H1 (cell line): Measurements from ENCODE around the gene WWC2. TPM values are rescaled to one million over a fixed set of nuclear protein-coding genes. Genes with fewer than 3 reads are reported as not detected.

ENCODE experiments used
- CTCF ChIA-PET: fragments of 300-600 bp; sonication (Branson Sonifier 250); formaldehyde crosslinking; loops from one replicate; lab custom pipeline; 2021; ENCODE audit not compliant: partially characterized antibody; lab: Charles Lee
- POLR2A ChIA-PET: fragments of 300-600 bp; sonication (Branson Sonifier 250); formaldehyde crosslinking; loops from one replicate; lab custom pipeline; 2021; ENCODE audit warnings: inconsistent platforms; ENCODE audit not compliant: partially characterized antibody; lab: Charles Lee
- DNase-seq, 2 experiments: peaks; one replicate each; pipeline versions ENCODE4 v3.0.0 to v3.0.0-alpha.2; 2010 to 2022; ENCODE audit warnings: low spot score in 2 of 2, low read depth in 1 of 2, mixed read lengths in 1 of 2
- FAIRE-seq: peaks from 2 replicates; lab custom pipeline; 2011; peaks lifted over from hg19 to GRCh38; lab: Jason Lieb, UNC
- H2AFZ ChIP-seq: 2 replicates; pipeline ENCODE4 v1.8.1; 2012; ENCODE audit warnings: low read length, inconsistent platforms
- H2AK5ac ChIP-seq: 2 replicates; pipeline ENCODE4 v1.6.1; 2013; ENCODE audit warnings: low read depth, low read length
- H2BK120ac ChIP-seq: replicated peaks from 2 replicates; pipeline ENCODE3; 2013; ENCODE audit warnings: low read depth, low read length, inconsistent platforms
- H2BK12ac ChIP-seq: 2 replicates; pipeline ENCODE4 v1.6.1; 2013; ENCODE audit warnings: low read depth, low read length
- H2BK15ac ChIP-seq: 2 replicates; pipeline ENCODE4 v1.6.1; 2013; ENCODE audit warnings: low read length
- H2BK20ac ChIP-seq: 2 replicates; pipeline ENCODE4 v1.6.1; 2013; ENCODE audit warnings: low read length
- H2BK5ac ChIP-seq: 2 replicates; pipeline ENCODE4 v1.6.1; 2013; ENCODE audit warnings: low read depth, low read length
- H3K14ac ChIP-seq: 2 replicates; pipeline ENCODE4 v1.6.1; 2013; ENCODE audit warnings: inconsistent platforms; ENCODE audit not compliant: insufficient read length
- H3K18ac ChIP-seq: 2 replicates; pipeline ENCODE4 v1.6.1; 2013; ENCODE audit warnings: low read length; ENCODE audit errors: extremely low read depth
- H3K23ac ChIP-seq: 2 replicates; pipeline ENCODE4 v1.6.1; 2013; ENCODE audit warnings: inconsistent platforms; ENCODE audit not compliant: insufficient read length
- H3K23me2 ChIP-seq: 2 replicates; pipeline ENCODE4 v1.6.1; 2013; ENCODE audit warnings: low read depth, low read length
- H3K27ac ChIP-seq: 2 replicates; pipeline ENCODE4 v1.6.1; 2011; ENCODE audit warnings: low read depth, low read length, inconsistent platforms
- H3K27me3 ChIP-seq, 4 experiments: replicated peaks in 1 of 4; 1 replicate in 1 of 4; 2 replicates in 3 of 4; pipeline versions ENCODE4 v1.6.1 to v1.8.1; 2011 to 2013; ENCODE audit warnings: low read length in 3 of 4, mild to moderate bottlenecking in 3 of 4, inconsistent platforms in 2 of 4, mixed read lengths in 2 of 4, moderate library complexity in 1 of 4; ENCODE audit not compliant: control insufficient read depth in 3 of 4, insufficient read depth in 3 of 4; ENCODE audit errors: extremely low read depth in 1 of 4
- H3K36me3 ChIP-seq, 4 experiments: 2 replicates each; pipeline versions ENCODE4 v1.6.1 to v1.8.1; 2011 to 2013; ENCODE audit warnings: mild to moderate bottlenecking in 4 of 4, low read length in 3 of 4, moderate library complexity in 2 of 4, control low read depth in 1 of 4, inconsistent platforms in 1 of 4; ENCODE audit not compliant: insufficient read depth in 4 of 4, control insufficient read depth in 2 of 4
- H3K4ac ChIP-seq: replicated peaks from 2 replicates; pipeline ENCODE3; 2013; ENCODE audit warnings: low read length, low read depth, mixed read lengths, inconsistent platforms; ENCODE audit not compliant: insufficient read length
- H3K4me1 ChIP-seq, 4 experiments: replicated peaks in 1 of 4; 1 replicate in 1 of 4; 2 replicates in 3 of 4; pipeline versions ENCODE4 v1.6.1 to v1.8.1; 2011 to 2013; ENCODE audit warnings: low read length in 3 of 4, inconsistent platforms in 2 of 4, mixed read lengths in 1 of 4; ENCODE audit not compliant: insufficient read depth in 4 of 4, control insufficient read depth in 3 of 4
- H3K4me2 ChIP-seq, 2 experiments: 2 replicates each; pipeline versions ENCODE4 v1.6.1 to v1.8.1; 2011 to 2013; ENCODE audit warnings: low read depth in 2 of 2, low read length in 2 of 2, control low read depth in 1 of 2, inconsistent platforms in 1 of 2, mild to moderate bottlenecking in 1 of 2; ENCODE audit not compliant: insufficient read depth in 1 of 2
- H3K4me3 ChIP-seq, 4 experiments: fragments of 200-600, 300-600 bp in 1 of 4; sonication (generic), shearing (Covaris generic), sonication (Bioruptor Twin) in 1 of 4; 2 replicates each; pipeline versions ENCODE4 v1.5.1 to v1.8.1; 2011 to 2016; ENCODE audit warnings: low read length in 4 of 4, low read depth in 3 of 4, control low read depth in 2 of 4, inconsistent platforms in 2 of 4, mild to moderate bottlenecking in 2 of 4, mixed read lengths in 1 of 4, moderate library complexity in 1 of 4; ENCODE audit not compliant: insufficient read depth in 2 of 4; ENCODE audit errors: extremely low read depth in 1 of 4
- H3K56ac ChIP-seq: replicated peaks from 2 replicates; pipeline ENCODE3; 2013; ENCODE audit warnings: low read depth, mild to moderate bottlenecking, mixed read lengths, low read length, inconsistent platforms; ENCODE audit not compliant: insufficient read length
- H3K79me1 ChIP-seq: 2 replicates; pipeline ENCODE4 v1.6.1; 2013; ENCODE audit warnings: low read depth, low read length, control low read depth
- H3K79me2 ChIP-seq, 2 experiments: 2 replicates each; pipeline versions ENCODE4 v1.6.1 to v1.8.1; 2012 to 2013; ENCODE audit warnings: low read length in 2 of 2, mild to moderate bottlenecking in 2 of 2, inconsistent platforms in 1 of 2; ENCODE audit not compliant: insufficient read depth in 2 of 2, control insufficient read depth in 1 of 2
- H3K9ac ChIP-seq, 4 experiments: replicated peaks in 1 of 4; 1 replicate in 1 of 4; 2 replicates in 3 of 4; pipeline versions ENCODE4 v1.6.1 to v1.8.1; 2011 to 2013; ENCODE audit warnings: low read depth in 3 of 4, low read length in 3 of 4, control low read depth in 2 of 4, mild to moderate bottlenecking in 2 of 4, moderate library complexity in 2 of 4, inconsistent platforms in 1 of 4; ENCODE audit errors: extremely low read depth in 1 of 4
- H3K9me3 ChIP-seq, 2 experiments: 2 replicates each; pipeline versions ENCODE4 v1.6.1 to v1.8.1; 2012 to 2013; ENCODE audit warnings: mild to moderate bottlenecking in 2 of 2, moderate library complexity in 2 of 2, control low read depth in 1 of 2, inconsistent platforms in 1 of 2, low read depth in 1 of 2, low read length in 1 of 2, mixed read lengths in 1 of 2; ENCODE audit not compliant: insufficient read depth in 2 of 2
- H4K20me1 ChIP-seq, 2 experiments: replicated peaks in 1 of 2; 2 replicates each; pipeline versions ENCODE3 to v1.8.1; 2011 to 2013; ENCODE audit warnings: inconsistent platforms in 2 of 2, low read length in 2 of 2, mild to moderate bottlenecking in 1 of 2; ENCODE audit not compliant: insufficient read depth in 2 of 2, control insufficient read depth in 1 of 2
- H4K5ac ChIP-seq: 2 replicates; pipeline ENCODE4 v1.6.1; 2013; ENCODE audit warnings: low read length, low read depth, mixed read lengths, inconsistent platforms; ENCODE audit not compliant: insufficient read length
- H4K8ac ChIP-seq: 2 replicates; pipeline ENCODE4 v1.8.0; 2013; ENCODE audit warnings: mild to moderate bottlenecking, moderate library complexity, low read length, inconsistent platforms; ENCODE audit not compliant: insufficient read depth; ENCODE audit errors: extremely low read depth
- H4K91ac ChIP-seq: replicated peaks from 2 replicates; pipeline ENCODE3; 2013; ENCODE audit warnings: low read length, mixed read lengths, inconsistent platforms; ENCODE audit not compliant: insufficient read length
- ASH2L ChIP-seq: fragments of 200-600, 300-600 bp; sonication (generic); IDR thresholded peaks from one replicate; pipeline ENCODE4 v1.7.1; 2017; ENCODE audit warnings: low read length
- CTCF ChIP-seq, 3 experiments: IDR thresholded peaks; 1 replicate in 2 of 3; 2 replicates in 1 of 3; pipeline versions ENCODE4 v1.5.1 to v1.6.1; 2011; ENCODE audit warnings: low read length in 3 of 3, mild to moderate bottlenecking in 3 of 3, inconsistent platforms in 2 of 3, low read depth in 1 of 3, moderate library complexity in 1 of 3; ENCODE audit not compliant: insufficient read depth in 1 of 3; ENCODE audit errors: control extremely low read depth in 1 of 3
- EP300 ChIP-seq, 2 experiments: IDR thresholded peaks; 1 replicate in 1 of 2; 2 replicates in 1 of 2; pipeline ENCODE4 v1.6.1; 2011 to 2012; ENCODE audit warnings: low read depth in 2 of 2, low read length in 2 of 2, mild to moderate bottlenecking in 2 of 2, borderline replicate concordance in 1 of 2, inconsistent platforms in 1 of 2, moderate library complexity in 1 of 2
- KDM1A ChIP-seq: fragments of 200-600, 300-600 bp; sonication (generic); IDR thresholded peaks from 2 replicates; pipeline ENCODE4 v1.7.1; 2016; ENCODE audit warnings: mild to moderate bottlenecking, low read length, borderline replicate concordance
- RAD21 ChIP-seq, 2 experiments: IDR thresholded peaks in 1 of 2; conservative IDR thresholded peaks in 1 of 2; 2 replicates each; pipeline ENCODE4 v1.6.1; 2011; ENCODE audit warnings: low read depth in 2 of 2, low read length in 2 of 2, improper control_type of control experiment in 1 of 2, inconsistent platforms in 1 of 2, mild to moderate bottlenecking in 1 of 2, moderate library complexity in 1 of 2
- RNF2 ChIP-seq: fragments of 200-900, 300-1000 bp; sonication (generic); IDR thresholded peaks from 2 replicates; pipeline ENCODE4 v1.7.1; 2016; ENCODE audit warnings: borderline replicate concordance, low read depth, mild to moderate bottlenecking, antibody characterized with exemption, low read length; ENCODE audit not compliant: poor library complexity, severe bottlenecking; ENCODE audit errors: missing control alignments
- SP1 ChIP-seq: IDR thresholded peaks from 2 replicates; pipeline ENCODE4 v1.6.1; 2011; ENCODE audit warnings: low read depth, low read length
- WGBS, 2 experiments: shearing (Covaris generic) in 1 of 2; methylation state at CpG; one replicate each; pipeline versions ENCODE4 v1.1.6 to v1.1.7; 2013 to 2015; ENCODE audit warnings: low lambda C conversion rate in 2 of 2, mixed read lengths in 2 of 2, inconsistent platforms in 1 of 2, low coverage in 1 of 2, missing lambda C conversion rate in 1 of 2; ENCODE audit not compliant: insufficient replicate concordance in 2 of 2, insufficient coverage in 1 of 2, insufficient read length in 1 of 2; ENCODE audit errors: extremely low coverage in 1 of 2, missing lambda C conversion rate in 1 of 2; 5-methylcytosine and 5-hydroxymethylcytosine counted together
- polyA plus RNA-seq, 7 experiments: library from polyadenylated mRNA; depleted of rRNA in 3 of 7; stranded (reverse) in 5 of 7; unstranded in 2 of 7; fragments of >200 nt in 5 of 7; fragments of 200-250 nt in 2 of 7; gene quantifications; 1 replicate in 5 of 7; 2 replicates in 1 of 7; 4 replicates in 1 of 7; pipeline versions ENCODE4 v1.2.1 to v1.2.3, GENCODE V29; 2011 to 2013; ENCODE audit warnings: missing spikeins in 2 of 7, mixed read lengths in 2 of 7
- total RNA-seq: library from RNA; stranded (reverse); fragmentation: NEBNext Ultra II Directional; extraction: Animal tissue kit (Norgen Biotek cat#: 25700); gene quantifications from 2 replicates; pipeline ENCODE4 v1.2.1, GENCODE V29; 2021

The WWC2 gene
- total and polyA plus RNA-seq, 2 of the 8 experiments (the other 6 are each of a cell fraction or from before 2014, with no cell fraction given) = 17.6 to 135 TPM

- CTCF ChIA-PET = interaction anchor here (0.8 to 6.6 kb wide), 12 partner anchors 8 to 379 kb away, joined by 3 to 52 read pairs (median 4); partner anchors contain the start of gene WWC2
Measured at GRCh38 chr4:183254162-183254561, 155.1 kb downstream of the WWC2 start.

More at GRCh38 chr4:183254162-183254561, 155.1 kb downstream of the WWC2 start:
- Histone ChIP-seq H2BK20ac (no peak overlapping the region), H3K23me2 (no peaks in the 10 kb centered on the region), H3K4me2 (no peak overlapping the region), H2AK5ac (no peak overlapping the region), H4K5ac (no peak overlapping the region), H3K18ac (no peak overlapping the region), H3K27me3 (no peaks in the 10 kb centered on the region), H2BK15ac (no peak overlapping the region), H2BK12ac (no peak overlapping the region), H4K8ac (no peak overlapping the region), H3K27ac (no peak overlapping the region), H2BK120ac (no peak overlapping the region), H4K91ac (no peak overlapping the region), H2AFZ (no peak overlapping the region), H3K36me3 (peaks cover 9 to 46% (median 32%) of the 10 kb centered on the region in 4 experiments; a peak in 7 of 8 replicates), H3K9me3 (no peaks in the 10 kb centered on the region)
- WGBS, 2 experiments = 91% methylated on average over 6 of the region's 6 CpGs; no CpG with 5 or more reads in 1 of the 2 experiments
- no peak for TF ChIP-seq RAD21 (IDR thresholded peaks at IDR 0.05 in 1 of 2, conservative IDR thresholded peaks at IDR 0.05 in 1 of 2; ENCODE audit: low read depth in 2 of 2, low read length in 2 of 2)
- no peak for TF ChIP-seq ASH2L
- TF ChIP-seq EP300 (IDR thresholded peaks at IDR 0.05; ENCODE audit: borderline replicate concordance in 1 of 2, low read depth in 2 of 2, low read length in 2 of 2) = no peak
- TF ChIP-seq CTCF (IDR thresholded peaks at IDR 0.05; ENCODE audit: control extremely low read depth in 1 of 3, insufficient read depth in 1 of 3, low read depth in 1 of 3, low read length in 3 of 3) = no peak
- no peak for TF ChIP-seq RNF2
- TF ChIP-seq KDM1A = no peak
- no peak for TF ChIP-seq SP1
- TF ChIP-seq, all 59 proteins: peak for 0
- H3K4ac ChIP-seq = no peak overlapping the region
- no peak overlapping the region for H3K4me3 ChIP-seq
- POLR2A ChIA-PET = interaction anchor here (0.6 to 3.7 kb wide), 2 partner anchors 14 to 157 kb away, joined by 3 to 17 read pairs; partner anchors contain the start of gene WWC2
- FAIRE-seq (no peak), DNase-seq (no peak)
- H3K56ac ChIP-seq = no peak overlapping the region
- no peak overlapping the region for H3K23ac ChIP-seq
- no peak overlapping the region for H3K14ac ChIP-seq
- H3K79me1 ChIP-seq = no peaks in the 10 kb centered on the region; the same call in 1 of the 2 replicates
- H2BK5ac ChIP-seq = no peak overlapping the region
- peaks cover 0 to 11% of the 10 kb centered on the region in 2 experiments; a peak in 1 of 4 replicates for H3K79me2 ChIP-seq
- no peak overlapping the region for H3K9ac ChIP-seq
- no peaks in the 10 kb centered on the region for H4K20me1 ChIP-seq
- peaks cover 0 to 4% (median 0%) of the 10 kb centered on the region in 4 experiments; a peak in 1 of 7 replicates for H3K4me1 ChIP-seq
